Uterus (tissue), 2 donors: ENCODE data around the gene FSHR.

Source experiments
- CTCF ChIP-seq, 4 experiments: fragments of 200-600 bp in 2 of 4; fragments of 450-650 bp in 2 of 4; sonication (generic) in 2 of 4; IDR thresholded peaks; one replicate each; pipeline ENCODE4 v1.5.1; 2016 to 2019; ENCODE audit warnings: antibody characterized with exemption in 4 of 4, mild to moderate bottlenecking in 2 of 4, moderate library complexity in 1 of 4
- POLR2A ChIP-seq, 2 donors: fragments of 450-650 bp; IDR thresholded peaks; one replicate each; pipeline ENCODE4 v1.6.1; 2016; ENCODE audit warnings: antibody characterized with exemption in 2 of 2, mild to moderate bottlenecking in 1 of 2, moderate library complexity in 1 of 2

- TF ChIP-seq CTCF (IDR thresholded peaks at IDR 0.05) (no peak), POLR2A (IDR thresholded peaks at IDR 0.05) (no peak)
Measured at GRCh38 chr2:49033394-49034185, 120.7 kb downstream of the FSHR start.
